Measurements from ENCODE around the gene PRSS33. TPM values are rescaled to one million over a fixed set of nuclear protein-coding genes. Genes with fewer than 3 reads are reported as not detected.

Gene PRSS33
- total RNA-seq, 1 donor from 2014 or later: 0.39 TPM

DNA sequence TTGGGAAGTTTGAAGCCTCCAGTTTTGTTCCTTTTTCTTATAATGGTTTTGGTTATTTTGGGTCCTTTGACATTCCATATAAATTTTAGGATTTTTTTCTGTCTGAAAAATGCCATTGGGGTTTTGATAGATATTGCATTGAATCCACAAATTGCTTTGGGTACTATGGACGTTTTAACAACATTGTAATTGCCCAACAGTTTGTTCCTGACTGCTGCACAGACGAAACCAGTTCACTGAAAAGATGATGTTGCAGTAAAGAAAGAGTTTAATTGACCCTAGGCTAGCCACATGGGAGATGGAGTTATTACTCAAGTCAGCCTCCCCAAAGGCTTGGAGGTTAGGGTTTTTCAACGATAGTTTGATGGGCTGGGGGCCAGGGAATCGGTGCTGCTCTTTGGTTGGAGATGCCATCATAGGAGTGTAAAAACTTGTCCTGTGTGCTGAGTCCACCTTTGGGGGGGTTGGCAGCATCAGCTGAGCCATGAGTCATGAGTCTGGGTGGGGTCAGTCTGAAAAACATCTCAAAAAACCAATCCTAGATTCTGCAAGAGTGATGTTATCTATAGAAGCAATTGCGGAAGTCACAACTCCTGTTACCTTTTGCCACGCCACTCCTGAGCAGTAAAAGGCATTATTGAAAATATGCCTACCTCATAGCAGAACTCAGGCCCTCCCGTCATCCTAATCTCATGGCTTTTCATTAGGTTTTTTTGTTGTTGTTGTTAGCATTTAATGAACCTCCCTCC, 8.2 kb upstream of the PRSS33 start:
- DNase-seq (ENCODE audit: extremely low spot score, unreplicated experiment): no peak
- peak overlapping the region; percentile 59 for H3K27ac Mint-ChIP-seq
- peaks cover 35% of the 10 kb centered on the region for H3K27me3 Mint-ChIP-seq
- peaks cover 9% of the 10 kb centered on the region for H3K4me1 Mint-ChIP-seq (ENCODE audit: unreplicated experiment)
- no peaks in the 10 kb centered on the region for H3K9me3 Mint-ChIP-seq
- TF ChIP-seq, protein P1, sequence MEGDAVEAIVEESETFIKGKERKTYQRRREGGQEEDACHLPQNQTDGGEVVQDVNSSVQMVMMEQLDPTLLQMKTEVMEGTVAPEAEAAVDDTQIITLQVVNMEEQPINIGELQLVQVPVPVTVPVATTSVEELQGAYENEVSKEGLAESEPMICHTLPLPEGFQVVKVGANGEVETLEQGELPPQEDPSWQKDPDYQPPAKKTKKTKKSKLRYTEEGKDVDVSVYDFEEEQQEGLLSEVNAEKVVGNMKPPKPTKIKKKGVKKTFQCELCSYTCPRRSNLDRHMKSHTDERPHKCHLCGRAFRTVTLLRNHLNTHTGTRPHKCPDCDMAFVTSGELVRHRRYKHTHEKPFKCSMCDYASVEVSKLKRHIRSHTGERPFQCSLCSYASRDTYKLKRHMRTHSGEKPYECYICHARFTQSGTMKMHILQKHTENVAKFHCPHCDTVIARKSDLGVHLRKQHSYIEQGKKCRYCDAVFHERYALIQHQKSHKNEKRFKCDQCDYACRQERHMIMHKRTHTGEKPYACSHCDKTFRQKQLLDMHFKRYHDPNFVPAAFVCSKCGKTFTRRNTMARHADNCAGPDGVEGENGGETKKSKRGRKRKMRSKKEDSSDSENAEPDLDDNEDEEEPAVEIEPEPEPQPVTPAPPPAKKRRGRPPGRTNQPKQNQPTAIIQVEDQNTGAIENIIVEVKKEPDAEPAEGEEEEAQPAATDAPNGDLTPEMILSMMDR (conservative IDR thresholded peaks at IDR 0.05): no peak
- H3K36me3 Mint-ChIP-seq: no peaks in the 10 kb centered on the region
- H3K4me3 Mint-ChIP-seq: no peak overlapping the region

DNA sequence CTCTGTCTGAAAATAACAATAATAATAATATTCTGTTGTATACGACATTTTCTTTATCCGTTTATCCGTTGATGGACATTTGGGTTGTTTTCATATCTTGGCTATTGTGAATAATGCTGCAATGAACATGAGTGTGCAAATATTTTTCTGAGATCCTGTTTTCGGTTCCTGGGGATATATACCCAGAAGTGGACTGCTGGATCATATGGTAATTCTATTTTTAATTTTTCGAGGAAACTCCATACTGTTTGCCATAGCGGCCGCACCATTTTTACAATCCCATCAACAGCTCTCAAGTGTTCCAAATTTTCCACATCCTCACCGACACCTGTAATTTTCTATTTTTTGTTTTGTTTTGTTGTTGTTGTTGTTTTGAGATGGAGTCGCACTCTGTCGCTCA, 5.6 kb upstream of the PRSS33 start:
- TF ChIP-seq, protein P1 (conservative IDR thresholded peaks at IDR 0.05): no peak
- no peak for DNase-seq (ENCODE audit: extremely low spot score, unreplicated experiment)
- Mint-ChIP-seq H3K36me3 (no peaks in the 10 kb centered on the region), H3K27me3 (peaks cover 41% of the 10 kb centered on the region), H3K4me3 (no peak overlapping the region), H3K4me1 (ENCODE audit: unreplicated experiment) (peaks cover 9% of the 10 kb centered on the region), H3K27ac (no peak overlapping the region), H3K9me3 (no peaks in the 10 kb centered on the region)

DNA sequence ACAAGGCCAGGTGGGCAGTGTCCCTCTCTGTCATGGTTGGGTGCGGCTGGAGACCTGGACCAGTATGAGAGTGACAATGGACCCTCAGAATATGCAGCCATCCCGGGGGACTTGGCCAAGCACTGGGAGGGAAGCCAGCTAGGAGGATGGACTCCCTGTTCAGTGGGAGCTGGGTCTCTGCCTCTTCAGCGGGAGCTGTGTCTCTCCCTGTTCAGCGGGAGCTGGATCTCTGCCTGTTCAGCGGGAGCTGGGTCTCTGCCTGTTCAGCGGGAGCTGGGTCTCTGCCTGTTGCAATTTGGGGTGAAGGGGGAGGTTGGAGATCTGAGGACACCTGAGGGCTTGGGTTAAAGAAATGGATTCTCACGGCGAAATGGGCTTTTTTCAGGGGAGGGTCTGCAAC, 3.8 kb upstream of the PRSS33 start:
- DNase-seq (ENCODE audit: extremely low spot score, unreplicated experiment): no peak
- H3K4me3 Mint-ChIP-seq: no peak overlapping the region
- peaks cover 9% of the 10 kb centered on the region for H3K4me1 Mint-ChIP-seq (ENCODE audit: unreplicated experiment)
- H3K27me3 Mint-ChIP-seq: peaks cover 33% of the 10 kb centered on the region
- TF ChIP-seq, protein P1 (conservative IDR thresholded peaks at IDR 0.05): no peak
- no peak overlapping the region for H3K27ac Mint-ChIP-seq
- H3K36me3 Mint-ChIP-seq: no peaks in the 10 kb centered on the region
- H3K9me3 Mint-ChIP-seq: no peaks in the 10 kb centered on the region

DNA sequence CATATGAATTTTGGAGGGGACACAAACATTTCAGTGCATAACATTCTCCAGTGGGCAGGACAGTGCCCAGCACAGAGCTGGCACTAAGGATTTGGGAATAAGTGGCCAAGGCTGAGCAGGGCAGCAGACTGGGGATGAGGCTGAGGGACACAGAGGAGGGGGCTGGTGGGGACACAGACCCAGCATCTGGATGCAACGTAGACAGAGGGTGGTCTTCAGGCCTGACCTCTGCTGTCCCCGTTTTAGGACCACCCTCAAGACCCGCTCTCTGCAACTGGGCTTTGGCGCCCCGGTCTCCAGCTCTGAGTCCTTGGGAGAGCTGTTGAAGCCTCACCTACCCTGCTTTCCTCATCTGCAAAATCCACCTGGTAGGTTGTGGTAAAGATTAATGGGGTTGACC, 3.3 kb upstream of the PRSS33 start:
- DNase-seq (ENCODE audit: extremely low spot score, unreplicated experiment): no peak
- Mint-ChIP-seq H3K36me3 (no peaks in the 10 kb centered on the region), H3K4me3 (no peak overlapping the region), H3K9me3 (no peaks in the 10 kb centered on the region), H3K4me1 (ENCODE audit: unreplicated experiment) (peaks cover 5% of the 10 kb centered on the region), H3K27me3 (peaks cover 29% of the 10 kb centered on the region), H3K27ac (no peak overlapping the region)
- TF ChIP-seq, protein P1 (conservative IDR thresholded peaks at IDR 0.05): no peak

DNA sequence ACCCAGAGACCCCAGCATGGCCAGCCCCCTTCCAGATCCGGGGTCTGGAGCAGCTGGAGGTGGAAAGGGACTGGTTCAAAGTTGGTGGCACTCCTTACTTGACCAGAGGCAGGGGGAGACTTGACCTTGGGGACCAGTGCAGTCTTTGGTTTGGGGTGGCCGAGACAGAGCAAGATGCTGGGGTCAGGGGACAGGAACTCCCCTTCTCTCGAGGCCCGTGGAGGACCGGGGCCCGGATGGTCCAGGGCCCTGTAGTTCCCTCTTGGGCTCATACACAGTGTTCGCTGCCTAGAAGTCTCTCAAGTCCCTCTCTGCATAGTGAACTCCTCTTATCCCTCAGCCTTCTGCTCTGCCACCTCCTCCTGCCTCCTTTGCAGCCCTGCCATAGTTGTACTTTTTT, 601 bp upstream of the PRSS33 start:
- Mint-ChIP-seq H3K4me3 (no peak overlapping the region), H3K27ac (no peak overlapping the region), H3K4me1 (ENCODE audit: unreplicated experiment) (no peaks in the 10 kb centered on the region), H3K27me3 (peaks cover 21% of the 10 kb centered on the region), H3K36me3 (no peaks in the 10 kb centered on the region), H3K9me3 (no peaks in the 10 kb centered on the region)
- TF ChIP-seq, protein P1 (conservative IDR thresholded peaks at IDR 0.05): no peak
- no peak for DNase-seq (ENCODE audit: extremely low spot score, unreplicated experiment)

Measured in type B pancreatic cell (in vitro differentiated cells).